COR-L47 (cell line): ENCODE measurements around the gene TOX2.

Experiments
- DNase-seq: peaks from one replicate; lab custom pipeline; 2025; lab: John Stamatoyannopoulos, UW

Gene TOX2

DNA sequence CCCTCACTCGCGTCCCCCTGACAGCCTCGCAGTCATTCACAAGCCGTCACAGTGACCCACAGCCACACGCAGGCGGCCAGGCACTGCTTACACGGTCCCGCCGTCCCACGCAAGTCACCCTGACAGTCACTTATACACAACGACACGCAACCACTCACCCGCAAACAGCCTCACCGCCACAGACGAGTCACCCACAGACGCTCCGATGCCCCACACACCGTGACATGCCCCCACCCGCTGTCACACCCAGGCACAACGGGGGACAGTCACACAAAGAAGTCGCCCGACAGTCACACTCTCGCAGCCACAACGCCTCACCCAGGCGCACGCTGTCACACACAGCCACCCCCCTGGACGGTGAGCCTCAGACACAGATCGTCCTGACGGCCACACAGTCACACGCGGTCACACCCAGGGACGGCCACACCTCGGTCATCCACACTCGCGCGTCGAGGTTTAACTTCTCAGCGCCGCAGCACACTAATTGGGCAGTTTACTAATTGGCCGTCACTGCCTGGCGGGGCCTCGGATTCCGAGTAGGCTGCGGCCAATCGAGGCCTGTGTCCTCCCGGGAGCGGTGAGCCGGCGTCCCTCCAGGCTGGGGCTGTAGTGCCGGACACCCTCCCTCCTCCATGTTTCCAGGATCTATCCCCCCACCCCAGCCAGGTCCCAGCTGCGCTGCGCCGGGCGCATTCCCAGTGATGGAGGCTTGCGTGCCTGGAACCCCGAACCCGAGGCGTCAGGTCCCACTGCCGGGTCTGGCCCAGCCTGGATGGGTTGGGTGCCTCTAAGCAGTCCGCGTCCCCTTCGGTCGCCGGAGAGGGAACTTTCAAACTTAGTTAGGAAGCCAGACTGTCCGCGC is 790 bp downstream of the TOX2 start:
- no peak for DNase-seq

DNA sequence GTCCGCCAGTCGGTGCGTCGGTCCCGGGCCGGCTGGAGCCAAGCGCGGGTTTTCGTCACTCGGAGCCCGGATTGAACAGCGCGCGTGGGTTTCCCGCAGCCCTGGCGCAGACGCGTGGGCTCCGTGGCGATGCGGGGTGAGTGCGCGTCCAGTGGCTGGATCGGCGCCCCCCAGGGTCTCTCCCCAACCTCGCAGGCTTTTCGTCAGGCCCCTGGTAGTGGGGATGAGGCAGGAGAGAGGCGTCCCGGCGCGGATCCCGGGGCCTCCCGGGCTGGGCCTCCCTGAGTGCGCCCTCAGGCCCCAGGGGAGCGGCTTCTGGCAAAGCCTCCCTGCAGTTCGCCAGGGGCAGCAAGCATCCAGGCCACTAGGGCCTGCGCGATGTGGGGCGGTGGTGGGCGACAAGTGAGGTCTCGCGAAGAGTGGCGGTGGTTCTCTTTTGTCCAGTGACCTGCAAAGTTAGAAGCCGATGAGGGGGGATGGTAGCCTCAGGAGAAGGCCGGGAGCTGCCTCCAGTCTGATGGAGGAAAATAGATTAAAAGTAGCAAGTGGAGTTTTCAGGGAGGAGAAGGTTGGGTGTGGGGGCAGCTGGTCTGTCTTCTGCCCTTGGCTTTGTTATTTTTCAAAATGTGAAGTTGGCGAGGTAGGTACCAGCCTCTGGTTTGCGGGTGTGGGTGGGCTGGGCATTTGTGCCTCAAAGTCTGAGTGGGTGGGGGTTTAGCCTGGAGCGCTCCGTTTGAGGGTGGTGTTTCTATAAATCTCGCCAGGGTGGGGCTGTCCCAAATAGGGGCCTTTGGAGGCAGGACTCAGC is 1.6 kb downstream of the TOX2 start:
- no peak for DNase-seq

DNA sequence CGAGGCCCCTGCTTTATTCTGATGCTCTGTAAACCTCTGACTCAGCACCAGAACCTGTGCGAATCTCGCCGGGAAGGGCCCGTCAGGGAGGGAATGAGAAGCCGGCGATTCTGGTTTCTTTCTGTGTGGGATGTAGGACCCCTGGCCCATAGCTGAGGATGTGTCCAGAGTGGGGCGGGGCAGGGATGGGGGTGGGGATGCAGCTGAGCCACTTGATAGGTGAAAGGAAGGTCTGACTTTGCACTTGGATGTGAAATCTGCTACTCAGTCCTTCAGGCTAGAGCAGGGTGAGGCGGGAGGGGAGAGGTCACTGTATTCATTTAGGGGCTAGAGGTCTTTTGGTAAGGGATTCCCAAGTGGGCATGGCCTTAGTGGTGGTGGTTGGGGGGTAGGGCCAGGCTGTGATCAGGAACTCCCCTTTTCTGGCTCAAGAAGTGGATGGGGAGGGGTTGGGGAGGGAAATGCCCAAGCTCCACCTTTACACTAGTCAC is 2.3 kb downstream of the TOX2 start:
- DNase-seq, result no peak

DNA sequence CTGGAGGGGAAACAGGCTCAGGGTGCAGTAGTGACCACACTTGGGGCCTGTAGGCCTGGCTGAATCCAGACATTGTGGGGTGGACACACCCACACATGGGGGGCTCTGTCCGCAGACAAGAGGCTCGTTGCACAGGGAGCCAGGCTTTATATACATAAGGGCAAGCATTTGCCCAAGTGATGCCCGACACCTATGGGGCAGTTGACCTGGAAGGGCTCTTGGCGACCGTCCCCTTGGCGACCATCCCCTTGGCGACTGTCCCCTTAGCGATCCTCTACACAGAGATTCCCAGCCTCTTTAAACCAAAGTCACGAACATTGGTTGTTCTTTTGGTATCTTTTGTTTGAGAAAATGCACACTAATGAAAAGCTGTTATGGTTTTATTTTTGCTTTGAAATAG is 2.7 kb downstream of the TOX2 start:
- no peak for DNase-seq

DNA sequence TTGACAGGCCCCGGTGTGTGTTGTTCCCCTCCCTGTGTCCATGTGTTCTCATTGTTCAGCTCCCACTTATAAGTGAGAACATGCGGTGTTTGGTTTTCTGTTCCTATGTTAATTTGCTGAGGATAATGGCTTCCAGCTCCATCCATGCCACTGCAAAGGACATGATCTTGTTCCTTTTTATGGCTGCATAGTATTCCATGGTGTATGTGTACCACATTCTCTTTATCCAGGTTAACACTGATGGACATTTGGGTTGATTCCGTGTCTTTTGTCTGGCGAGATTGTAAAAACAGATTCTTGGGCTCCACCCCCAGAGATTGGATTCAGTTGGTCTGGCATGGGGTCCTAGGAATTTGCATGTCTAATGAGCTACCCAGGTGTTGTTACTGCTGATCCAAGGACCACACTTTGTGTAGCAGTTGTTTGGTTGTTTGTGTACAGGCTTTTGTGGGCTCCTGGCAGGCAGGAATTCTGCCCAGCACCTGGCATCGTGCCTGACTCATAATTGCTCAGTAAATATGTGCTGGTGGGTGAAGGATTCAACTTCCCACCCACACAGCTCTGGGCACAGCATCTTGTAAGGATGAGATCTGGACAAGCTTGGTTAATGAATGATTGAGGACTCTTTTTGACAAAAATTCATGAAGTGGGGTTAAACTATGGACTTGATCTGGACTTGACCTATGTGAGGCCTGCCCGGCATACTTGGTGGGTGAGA is 5.2 kb downstream of the TOX2 start:
- no peak for DNase-seq

DNA sequence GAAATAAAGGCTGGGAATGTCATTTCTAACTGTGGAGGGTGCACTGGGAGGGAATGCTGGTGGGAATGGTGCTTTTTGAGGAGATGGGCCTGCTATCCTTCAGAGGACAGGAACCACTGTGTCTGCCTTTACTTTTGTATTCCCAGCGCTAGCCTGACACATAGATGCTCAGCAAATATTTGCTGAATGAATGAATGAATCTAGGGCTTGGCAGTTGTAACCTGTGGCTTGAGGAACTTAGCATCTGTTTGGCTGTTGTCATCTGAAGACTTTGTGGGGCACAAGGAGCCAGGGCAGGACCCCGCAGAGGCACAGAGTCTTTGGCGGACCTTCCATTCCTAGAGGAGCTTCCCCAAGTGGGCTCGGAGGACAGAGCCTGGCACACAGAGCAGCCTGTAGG is 6.1 kb downstream of the TOX2 start:
- DNase-seq, result no peak

DNA sequence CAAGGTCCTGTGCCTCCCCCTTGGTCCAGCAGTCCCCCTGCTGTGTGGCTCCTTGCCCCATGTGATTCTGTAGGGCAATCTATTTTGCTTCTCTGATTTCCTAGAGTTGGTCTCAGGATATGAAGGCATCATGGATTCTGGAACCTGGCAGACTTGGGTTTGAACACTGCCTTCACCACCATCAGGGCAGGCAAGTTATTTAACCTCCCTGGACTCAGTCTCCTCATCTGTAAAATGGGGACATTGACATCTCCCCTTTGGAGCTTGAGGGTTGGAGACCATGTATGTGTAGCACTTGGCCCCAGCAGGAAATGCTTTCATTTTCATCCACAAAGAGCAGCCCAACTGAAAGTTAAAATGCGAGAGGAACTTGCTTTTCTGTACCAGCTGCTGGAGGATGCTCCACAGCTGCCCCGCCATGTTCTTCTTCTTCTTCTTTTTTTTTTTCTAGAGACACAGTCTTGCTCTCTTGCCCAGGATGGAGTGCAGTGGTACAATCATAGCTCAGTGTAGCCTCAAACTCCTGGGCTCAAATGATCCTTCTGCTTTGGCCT is 6.7 kb downstream of the TOX2 start:
- DNase-seq, result no peak

DNA sequence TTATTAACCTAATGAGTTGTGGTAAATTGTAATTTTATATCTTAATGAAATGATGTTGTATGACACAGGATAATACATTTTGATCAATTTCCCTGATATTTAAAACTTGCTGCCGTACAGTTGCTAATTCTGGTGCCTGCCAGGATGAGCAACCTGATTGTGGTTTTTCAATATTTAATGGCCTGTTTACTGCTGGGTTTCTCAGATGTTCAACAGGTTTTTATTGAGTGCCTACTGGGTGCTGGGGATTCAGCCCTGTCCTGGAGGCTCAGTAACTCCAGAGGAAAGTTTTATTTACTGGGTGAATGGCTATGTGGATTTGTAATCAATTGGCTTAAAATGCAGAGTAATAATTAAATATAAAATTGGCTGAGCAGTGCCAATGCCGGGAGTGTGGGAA is 8.0 kb downstream of the TOX2 start:
- DNase-seq, result no peak

DNA sequence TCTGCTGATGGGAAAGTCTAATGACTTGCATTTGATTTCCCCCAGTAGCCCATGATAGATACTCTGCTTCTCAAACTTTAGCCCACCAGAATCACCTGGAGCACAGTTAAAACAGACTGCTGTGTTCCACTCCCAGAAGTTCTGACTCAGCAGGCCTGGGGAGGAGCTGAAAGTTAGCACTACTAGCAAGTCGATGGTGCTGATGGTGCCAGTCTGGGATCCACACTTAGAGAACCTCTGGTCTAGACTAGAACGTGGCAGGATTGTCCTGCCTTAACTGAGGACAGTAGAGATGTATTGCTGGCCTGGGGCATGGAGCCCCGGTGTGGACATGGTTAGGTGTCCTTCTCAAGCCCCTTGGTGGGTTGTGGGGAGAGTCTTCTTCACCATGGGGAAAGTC is 8.7 kb downstream of the TOX2 start:
- DNase-seq, result no peak

DNA sequence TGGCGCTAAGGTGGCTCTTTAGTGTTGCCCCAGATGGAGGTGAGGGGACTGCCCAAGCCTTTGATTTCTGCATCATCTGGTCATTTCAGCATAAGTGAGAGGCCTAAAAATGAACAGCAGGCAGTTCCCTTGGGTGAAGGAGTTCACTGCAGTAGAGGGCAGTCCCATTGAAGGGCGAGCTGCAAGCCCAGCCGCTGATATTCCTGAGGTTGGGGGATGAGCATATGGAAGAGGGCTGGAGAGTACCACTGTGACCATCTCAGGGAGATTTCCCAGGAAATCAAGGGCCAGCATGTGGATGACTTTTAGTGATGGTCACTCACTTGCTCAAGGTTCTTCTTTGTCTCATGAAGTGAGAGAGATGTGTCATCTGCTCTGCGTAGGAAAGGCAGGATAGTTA is 9.3 kb downstream of the TOX2 start:
- DNase-seq, result no peak

DNA sequence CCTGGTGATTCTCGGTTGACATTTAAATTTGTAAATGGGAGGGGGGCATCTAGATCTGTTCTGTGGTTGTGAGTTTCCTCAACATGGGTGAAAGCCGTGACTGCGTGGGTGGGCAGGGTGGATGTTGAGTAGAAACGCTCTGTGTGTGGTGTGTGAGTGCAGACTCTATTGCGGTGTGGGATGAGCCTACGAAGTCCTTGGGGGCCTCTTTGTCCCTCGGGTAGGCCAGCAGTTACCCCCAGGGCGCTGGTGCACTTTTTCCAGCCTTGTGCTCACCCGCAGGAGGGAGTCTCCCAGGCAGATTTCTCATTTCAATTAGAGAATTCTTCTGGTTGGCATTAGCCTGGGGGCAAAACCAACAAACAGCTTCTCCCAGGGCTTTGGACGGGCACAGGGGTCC is 10.6 kb downstream of the TOX2 start:
- no peak for DNase-seq

DNA sequence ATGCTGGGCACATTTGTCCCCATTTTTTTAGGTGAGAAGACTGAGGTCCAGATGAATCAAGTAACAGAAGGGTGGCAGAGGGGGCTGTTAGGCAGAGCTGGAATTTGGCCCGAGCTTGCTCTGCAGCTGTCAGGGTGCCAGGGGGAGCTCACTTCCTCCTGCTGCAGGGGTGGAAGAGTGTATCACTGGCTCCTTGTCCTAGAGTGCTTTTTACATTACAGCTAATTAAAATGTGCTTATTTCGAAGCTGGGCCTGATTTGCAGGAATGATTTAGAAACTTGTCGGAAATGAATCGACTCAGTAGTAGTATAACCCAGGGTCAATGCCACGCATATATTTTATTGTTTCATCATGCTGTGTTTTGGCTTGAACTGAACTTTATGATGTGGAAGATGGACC is 11.1 kb downstream of the TOX2 start:
- no peak for DNase-seq

DNA sequence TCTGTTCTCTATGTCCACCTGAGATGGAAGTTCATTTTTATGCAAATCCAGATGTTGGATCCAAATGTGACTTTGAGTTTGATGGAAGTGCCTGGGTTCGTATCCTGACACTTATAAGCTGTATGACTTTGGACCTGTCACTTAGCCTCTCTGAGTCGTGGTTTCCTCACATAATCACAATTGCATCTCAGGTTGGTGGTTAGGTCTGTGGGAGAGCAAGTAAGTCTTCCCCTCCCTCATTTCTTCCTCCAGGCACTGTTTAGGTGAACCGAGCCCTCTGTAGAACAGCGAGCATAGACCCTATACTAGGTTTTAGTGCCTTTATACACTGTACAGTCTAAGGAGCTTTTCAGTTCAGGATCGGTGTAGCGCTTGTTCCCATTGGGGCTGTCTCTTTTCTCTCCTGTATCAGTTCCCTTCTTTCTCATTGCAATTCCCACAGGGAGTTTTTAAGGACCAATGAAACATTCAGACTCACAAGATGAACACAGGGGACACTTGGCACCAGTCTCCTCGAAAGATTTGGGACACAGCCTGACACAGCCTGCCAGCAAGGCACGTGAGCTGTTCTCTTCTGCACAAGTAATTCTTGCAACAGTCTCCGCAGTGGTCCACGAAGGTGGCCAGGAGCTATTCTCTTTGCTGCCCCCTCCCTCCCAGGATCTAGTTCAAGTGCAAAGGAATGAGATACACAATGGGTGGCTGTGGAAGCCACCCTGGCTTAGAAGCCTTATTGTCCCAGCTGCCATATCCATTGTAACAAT is 11.8 kb downstream of the TOX2 start:
- no peak for DNase-seq

DNA sequence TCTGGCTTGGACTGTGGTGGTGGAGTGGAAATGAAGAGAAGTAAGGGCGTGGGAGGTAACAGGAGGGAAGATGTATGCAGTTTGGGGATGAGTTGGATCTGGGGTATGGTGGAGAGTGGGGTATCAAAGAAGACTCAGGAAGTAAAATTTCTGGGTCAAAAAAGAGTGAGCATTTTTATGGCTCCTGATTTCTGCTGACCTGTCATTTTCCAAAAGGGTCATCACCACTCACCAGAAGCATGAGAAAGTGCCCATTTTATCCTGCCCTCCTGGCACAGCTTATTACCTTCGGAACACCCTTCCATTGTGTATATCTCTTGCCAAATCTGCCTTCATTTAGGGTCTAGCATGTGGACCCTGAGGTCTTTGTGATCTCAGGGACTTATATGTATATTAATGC is 17.3 kb downstream of the TOX2 start:
- no peak for DNase-seq

DNA sequence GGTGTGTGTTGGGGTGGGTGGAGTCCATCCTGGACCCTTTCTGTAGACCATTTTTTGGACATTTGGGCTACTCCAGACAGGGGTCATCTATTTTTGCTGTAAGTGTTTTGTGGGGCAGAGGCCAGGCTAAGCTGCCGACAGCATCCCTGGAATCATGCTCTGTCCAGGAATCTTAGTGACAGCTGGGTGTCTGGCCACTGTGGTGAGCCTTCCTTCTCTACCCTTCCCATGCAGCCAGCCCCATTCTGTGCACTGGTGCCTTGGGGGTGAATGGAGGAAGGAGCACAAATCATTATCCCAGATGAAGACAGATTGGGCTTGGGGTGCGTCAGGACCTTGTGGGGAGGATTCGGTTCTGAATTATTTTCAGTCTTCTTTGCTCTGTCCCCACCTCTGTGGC is 20.2 kb downstream of the TOX2 start:
- DNase-seq, result no peak

DNA sequence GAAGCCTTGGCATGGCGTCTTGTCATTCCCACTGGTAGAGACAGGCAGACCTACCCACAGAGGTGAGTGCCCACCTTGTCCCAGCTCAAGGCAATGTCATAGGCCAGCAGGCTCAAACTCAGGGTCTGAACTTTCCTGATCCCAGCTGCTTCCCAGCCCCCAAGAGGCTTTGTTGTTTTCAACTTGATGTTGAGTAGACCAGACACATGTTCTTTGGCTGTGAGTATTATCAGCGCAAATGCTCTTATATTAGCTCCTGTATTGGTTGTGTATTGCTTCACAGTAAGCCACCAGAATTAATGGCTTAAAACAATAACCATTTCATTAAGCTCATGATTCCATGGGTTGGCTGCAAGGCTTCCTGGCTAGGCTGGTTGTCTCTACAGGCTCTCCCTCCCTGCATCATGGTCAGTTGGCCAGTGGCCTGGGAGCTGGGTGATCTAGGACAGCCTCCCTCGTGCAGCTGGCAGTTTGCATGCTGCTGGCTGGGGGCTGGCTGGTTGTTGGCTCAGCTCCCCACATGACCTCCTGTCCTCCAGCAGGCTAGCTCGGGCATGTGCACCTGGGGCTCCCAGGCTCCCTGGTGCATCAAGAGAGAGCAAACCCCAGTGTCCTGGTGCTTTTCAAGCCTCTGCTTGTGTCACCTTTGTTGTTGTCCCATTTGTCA is 21.6 kb downstream of the TOX2 start:
- DNase-seq, result no peak

DNA sequence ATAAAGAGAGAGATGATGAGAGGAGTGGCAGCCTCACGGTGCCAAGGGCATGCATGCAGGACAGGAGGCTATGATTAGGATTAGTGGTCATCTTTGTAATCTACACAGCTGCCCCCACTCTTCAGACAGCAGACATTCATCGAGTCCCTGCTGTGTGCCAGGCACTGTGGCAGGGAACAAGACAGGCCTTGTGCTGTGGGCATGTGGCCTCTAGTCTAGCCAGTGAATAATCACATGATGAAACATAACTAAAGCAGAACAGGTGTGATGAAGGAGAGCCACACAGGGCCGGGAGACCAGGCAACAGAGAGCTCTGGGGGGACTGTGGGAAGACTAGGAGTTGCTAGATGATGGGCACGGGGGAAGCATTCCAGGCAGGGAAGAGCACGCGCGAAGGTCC is 22.2 kb downstream of the TOX2 start:
- DNase-seq, result no peak

DNA sequence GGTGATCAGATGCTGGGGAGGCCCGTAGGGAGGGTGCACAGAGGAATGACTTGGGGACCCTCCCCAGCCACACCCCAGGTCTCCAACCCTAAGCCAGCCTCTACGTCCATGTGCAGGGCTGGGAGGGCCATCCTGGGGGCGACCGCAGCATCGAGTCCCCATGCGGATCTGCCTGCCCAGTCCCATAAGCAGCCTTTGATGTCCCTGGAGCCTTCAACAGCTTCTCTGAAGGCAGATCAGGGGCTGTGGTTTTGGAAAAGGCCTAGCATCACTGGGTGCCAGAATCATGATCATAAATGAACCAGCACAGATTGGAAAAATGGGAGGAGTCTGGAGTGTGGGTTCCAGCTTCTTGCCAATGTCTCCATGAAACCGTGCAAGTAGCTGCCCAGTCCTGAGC is 22.9 kb downstream of the TOX2 start:
- DNase-seq, result no peak

DNA sequence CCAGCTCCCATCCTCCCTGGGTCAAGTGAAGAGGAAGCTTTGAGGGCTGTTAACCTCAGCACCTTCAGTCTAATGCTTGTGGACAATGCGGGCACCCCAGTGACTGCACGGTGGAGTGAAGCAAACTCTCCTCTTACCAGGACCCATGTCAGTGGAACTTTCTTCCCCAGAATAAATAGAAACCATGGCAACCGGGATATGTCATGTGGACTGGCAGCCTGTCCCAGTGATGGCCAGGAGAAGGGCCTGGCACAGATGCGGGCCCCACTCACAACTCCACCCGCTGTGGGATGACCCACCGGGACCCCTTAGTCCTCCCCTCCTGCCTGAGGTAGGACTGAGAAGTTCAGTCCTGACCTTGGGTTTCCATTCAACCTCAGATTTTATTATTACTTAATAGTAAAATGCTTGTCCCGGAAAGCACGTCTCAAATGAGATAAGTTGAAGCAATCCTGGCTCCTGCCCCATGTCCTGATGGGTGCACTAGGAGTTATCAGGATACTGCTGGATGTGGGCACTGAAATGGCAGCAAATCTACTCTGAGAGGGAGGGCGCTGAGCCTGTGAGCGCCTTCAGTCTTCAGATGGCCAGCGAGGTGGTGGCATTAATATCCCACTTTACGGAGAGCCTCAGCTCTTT is 23.5 kb downstream of the TOX2 start:
- DNase-seq, result no peak

DNA sequence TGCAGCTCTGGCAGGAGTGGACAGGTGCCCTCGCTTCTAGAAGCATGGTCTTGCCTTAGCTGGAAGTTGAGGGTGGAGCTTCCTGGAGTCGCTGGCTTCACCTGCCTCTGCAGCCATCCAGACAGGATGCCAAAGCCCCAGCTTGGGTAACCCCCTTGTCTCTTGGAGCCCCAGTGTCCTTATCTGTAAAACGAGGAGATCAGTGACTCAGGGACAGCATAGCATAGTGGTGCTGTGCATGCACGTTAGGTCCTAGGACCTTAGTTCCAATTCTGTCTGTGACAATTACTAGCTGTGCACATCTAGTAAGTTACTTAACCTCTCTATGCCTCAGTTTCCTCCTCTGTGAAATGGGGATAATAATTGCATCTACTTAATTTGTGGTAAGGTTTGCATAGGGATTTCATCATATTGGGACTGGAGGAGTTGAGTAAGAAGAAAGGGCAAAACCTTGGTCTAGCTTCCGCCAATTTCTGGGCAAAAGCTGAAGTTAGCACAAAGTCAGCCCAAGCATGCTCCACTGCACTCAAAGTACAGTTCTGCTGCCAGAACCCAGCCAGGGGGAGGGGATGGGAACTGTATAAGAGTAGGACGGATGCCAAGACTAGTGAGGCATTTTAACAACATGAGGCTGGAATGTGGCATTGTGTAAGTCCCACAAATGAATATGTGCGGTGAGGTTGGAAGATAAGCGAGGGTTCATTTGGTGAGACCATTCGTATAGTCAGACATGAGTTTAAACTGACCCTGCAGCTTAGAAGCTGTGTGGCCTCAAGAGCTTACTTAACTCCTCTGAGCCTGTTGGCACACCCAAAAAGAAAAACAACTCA is 24.5 kb downstream of the TOX2 start:
- DNase-seq, result no peak
